GM23338 (cell line): ENCODE results near the gene ABL1. TPM values are rescaled to one million over a fixed set of nuclear protein-coding genes. Genes with fewer than 3 reads are reported as not detected.

Source experiments
- EZH2 ChIP-seq: fragments of 200-600 bp; sonication (generic); IDR thresholded peaks from one replicate; pipeline ENCODE4 v1.8.0; 2017; ENCODE audit warnings: antibody characterized with exemption, mild to moderate bottlenecking, low read depth; ENCODE audit not compliant: unreplicated experiment
- EZH2phosphoT487 ChIP-seq: fragments of 200-600 bp; sonication (generic); IDR thresholded peaks from one replicate; pipeline ENCODE4 v1.8.1; 2018; ENCODE audit warnings: antibody characterized with exemption; ENCODE audit not compliant: unreplicated experiment
- JUNB ChIP-seq: IDR thresholded peaks from one replicate; pipeline ENCODE4 v1.6.1; 2016; ENCODE audit warnings: antibody characterized with exemption; ENCODE audit not compliant: unreplicated experiment
- NANOG ChIP-seq: IDR thresholded peaks from 2 replicates; pipeline ENCODE4 v1.6.1; 2016; ENCODE audit warnings: antibody characterized with exemption, borderline replicate concordance
- POLR2AphosphoS5 ChIP-seq: IDR thresholded peaks from 2 replicates; pipeline ENCODE4 v1.6.1; 2016; ENCODE audit warnings: antibody characterized with exemption, low read depth
- STAT1 ChIP-seq: IDR thresholded peaks from one replicate; pipeline ENCODE4 v1.6.1; 2016; ENCODE audit warnings: antibody characterized with exemption; ENCODE audit not compliant: unreplicated experiment
- polyA plus RNA-seq: library from polyadenylated mRNA; unstranded; fragments of >200 nt; fragmentation: Nextera tagmentation; extraction: Ambion mirVana; gene quantifications from 2 replicates; pipeline ENCODE4 v1.2.1, GENCODE V29; 2016
- total RNA-seq: library from RNA; depleted of rRNA; stranded (reverse); fragments of >200 nt; shearing (Covaris generic); gene quantifications from 2 replicates; pipeline ENCODE4 v1.2.3, GENCODE V29; 2014
- TF ChIP-seq, protein P1 (sequence below): fragments of 250-450 bp; sonication (Bioruptor Pico); IDR thresholded peaks from 2 replicates; pipeline ENCODE4 v1.5.0; 2020; ENCODE audit warnings: mild to moderate bottlenecking, moderate library complexity
- TF ChIP-seq, protein P2 (sequence below): IDR thresholded peaks from one replicate; pipeline ENCODE4 v1.6.1; 2018; ENCODE audit warnings: antibody characterized with exemption; ENCODE audit not compliant: unreplicated experiment

ABL1 gene
- total and polyA plus RNA-seq, 2 experiments from 2014 or later, result 20.7 to 85.1 TPM

GRCh38 chr9:130835441-130836298, 616 bp downstream of the ABL1 start (continued):
- TF ChIP-seq, protein P1, sequence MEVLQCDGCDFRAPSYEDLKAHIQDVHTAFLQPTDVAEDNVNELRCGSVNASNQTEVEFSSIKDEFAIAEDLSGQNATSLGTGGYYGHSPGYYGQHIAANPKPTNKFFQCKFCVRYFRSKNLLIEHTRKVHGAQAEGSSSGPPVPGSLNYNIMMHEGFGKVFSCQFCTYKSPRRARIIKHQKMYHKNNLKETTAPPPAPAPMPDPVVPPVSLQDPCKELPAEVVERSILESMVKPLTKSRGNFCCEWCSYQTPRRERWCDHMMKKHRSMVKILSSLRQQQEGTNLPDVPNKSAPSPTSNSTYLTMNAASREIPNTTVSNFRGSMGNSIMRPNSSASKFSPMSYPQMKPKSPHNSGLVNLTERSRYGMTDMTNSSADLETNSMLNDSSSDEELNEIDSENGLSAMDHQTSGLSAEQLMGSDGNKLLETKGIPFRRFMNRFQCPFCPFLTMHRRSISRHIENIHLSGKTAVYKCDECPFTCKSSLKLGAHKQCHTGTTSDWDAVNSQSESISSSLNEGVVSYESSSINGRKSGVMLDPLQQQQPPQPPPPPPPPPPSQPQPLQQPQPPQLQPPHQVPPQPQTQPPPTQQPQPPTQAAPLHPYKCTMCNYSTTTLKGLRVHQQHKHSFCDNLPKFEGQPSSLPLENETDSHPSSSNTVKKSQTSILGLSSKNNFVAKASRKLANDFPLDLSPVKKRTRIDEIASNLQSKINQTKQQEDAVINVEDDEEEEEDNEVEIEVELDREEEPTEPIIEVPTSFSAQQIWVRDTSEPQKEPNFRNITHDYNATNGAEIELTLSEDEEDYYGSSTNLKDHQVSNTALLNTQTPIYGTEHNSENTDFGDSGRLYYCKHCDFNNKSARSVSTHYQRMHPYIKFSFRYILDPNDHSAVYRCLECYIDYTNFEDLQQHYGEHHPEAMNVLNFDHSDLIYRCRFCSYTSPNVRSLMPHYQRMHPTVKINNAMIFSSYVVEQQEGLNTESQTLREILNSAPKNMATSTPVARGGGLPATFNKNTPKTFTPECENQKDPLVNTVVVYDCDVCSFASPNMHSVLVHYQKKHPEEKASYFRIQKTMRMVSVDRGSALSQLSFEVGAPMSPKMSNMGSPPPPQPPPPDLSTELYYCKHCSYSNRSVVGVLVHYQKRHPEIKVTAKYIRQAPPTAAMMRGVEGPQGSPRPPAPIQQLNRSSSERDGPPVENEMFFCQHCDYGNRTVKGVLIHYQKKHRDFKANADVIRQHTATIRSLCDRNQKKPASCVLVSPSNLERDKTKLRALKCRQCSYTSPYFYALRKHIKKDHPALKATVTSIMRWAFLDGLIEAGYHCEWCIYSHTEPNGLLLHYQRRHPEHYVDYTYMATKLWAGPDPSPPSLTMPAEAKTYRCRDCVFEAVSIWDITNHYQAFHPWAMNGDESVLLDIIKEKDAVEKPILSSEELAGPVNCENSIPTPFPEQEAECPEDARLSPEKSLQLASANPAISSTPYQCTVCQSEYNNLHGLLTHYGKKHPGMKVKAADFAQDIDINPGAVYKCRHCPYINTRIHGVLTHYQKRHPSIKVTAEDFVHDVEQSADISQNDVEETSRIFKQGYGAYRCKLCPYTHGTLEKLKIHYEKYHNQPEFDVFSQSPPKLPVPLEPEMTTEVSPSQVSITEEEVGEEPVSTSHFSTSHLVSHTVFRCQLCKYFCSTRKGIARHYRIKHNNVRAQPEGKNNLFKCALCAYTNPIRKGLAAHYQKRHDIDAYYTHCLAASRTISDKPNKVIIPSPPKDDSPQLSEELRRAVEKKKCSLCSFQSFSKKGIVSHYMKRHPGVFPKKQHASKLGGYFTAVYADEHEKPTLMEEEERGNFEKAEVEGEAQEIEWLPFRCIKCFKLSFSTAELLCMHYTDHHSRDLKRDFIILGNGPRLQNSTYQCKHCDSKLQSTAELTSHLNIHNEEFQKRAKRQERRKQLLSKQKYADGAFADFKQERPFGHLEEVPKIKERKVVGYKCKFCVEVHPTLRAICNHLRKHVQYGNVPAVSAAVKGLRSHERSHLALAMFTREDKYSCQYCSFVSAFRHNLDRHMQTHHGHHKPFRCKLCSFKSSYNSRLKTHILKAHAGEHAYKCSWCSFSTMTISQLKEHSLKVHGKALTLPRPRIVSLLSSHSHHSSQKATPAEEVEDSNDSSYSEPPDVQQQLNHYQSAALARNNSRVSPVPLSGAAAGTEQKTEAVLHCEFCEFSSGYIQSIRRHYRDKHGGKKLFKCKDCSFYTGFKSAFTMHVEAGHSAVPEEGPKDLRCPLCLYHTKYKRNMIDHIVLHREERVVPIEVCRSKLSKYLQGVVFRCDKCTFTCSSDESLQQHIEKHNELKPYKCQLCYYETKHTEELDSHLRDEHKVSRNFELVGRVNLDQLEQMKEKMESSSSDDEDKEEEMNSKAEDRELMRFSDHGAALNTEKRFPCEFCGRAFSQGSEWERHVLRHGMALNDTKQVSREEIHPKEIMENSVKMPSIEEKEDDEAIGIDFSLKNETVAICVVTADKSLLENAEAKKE (CRISPR knock-in tag), result no peak
- no peak for TF ChIP-seq EZH2
- TF ChIP-seq STAT1, result no peak
- TF ChIP-seq POLR2AphosphoS5, result no peak
- no peak for TF ChIP-seq EZH2phosphoT487
- TF ChIP-seq JUNB, result no peak
- TF ChIP-seq NANOG, result no peak
- TF ChIP-seq, protein P2, sequence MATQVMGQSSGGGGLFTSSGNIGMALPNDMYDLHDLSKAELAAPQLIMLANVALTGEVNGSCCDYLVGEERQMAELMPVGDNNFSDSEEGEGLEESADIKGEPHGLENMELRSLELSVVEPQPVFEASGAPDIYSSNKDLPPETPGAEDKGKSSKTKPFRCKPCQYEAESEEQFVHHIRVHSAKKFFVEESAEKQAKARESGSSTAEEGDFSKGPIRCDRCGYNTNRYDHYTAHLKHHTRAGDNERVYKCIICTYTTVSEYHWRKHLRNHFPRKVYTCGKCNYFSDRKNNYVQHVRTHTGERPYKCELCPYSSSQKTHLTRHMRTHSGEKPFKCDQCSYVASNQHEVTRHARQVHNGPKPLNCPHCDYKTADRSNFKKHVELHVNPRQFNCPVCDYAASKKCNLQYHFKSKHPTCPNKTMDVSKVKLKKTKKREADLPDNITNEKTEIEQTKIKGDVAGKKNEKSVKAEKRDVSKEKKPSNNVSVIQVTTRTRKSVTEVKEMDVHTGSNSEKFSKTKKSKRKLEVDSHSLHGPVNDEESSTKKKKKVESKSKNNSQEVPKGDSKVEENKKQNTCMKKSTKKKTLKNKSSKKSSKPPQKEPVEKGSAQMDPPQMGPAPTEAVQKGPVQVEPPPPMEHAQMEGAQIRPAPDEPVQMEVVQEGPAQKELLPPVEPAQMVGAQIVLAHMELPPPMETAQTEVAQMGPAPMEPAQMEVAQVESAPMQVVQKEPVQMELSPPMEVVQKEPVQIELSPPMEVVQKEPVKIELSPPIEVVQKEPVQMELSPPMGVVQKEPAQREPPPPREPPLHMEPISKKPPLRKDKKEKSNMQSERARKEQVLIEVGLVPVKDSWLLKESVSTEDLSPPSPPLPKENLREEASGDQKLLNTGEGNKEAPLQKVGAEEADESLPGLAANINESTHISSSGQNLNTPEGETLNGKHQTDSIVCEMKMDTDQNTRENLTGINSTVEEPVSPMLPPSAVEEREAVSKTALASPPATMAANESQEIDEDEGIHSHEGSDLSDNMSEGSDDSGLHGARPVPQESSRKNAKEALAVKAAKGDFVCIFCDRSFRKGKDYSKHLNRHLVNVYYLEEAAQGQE, result no peak
